Measurements from ENCODE around the gene ARHGAP33.

DNA sequence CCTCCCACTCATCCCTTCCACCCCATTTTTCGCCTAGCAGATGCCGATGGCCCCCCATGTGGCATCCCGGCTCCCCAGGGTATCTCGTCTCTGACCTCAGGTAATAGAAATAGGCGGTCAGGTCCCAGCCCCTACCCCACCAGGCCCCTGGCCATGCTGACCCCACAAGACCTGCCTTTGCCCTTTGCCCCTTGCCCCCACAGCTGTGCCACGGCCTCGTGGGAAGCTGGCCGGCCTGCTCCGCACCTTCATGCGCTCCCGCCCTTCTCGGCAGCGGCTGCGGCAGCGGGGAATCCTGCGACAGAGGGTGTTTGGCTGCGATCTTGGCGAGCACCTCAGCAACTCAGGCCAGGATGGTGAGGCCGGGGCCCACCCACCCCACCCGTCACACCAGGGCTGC, 5.4 kb downstream of the ARHGAP33 start:
- TF ChIP-seq TAF1 (IDR thresholded peaks at IDR 0.05; ENCODE audit: borderline replicate concordance, low read depth, low read length) (no peak), POLR2A (IDR thresholded peaks at IDR 0.05; ENCODE audit: low read depth, low read length) (no peak)

Data from GM12892 (cell line).